Measurements from ENCODE around the gene BLACAT1.

BLACAT1 gene

GRCh38 chr1:205455581-205456382, at the start of gene BLACAT1:
Gene BLACAT1 (minus strand): TSS chr1:205456045.
- no peaks in the 10 kb centered on the region for H3K9me3 ChIP-seq (ENCODE audit: insufficient read depth, low read depth, low read length)
- H3K27ac ChIP-seq (ENCODE audit: low read length), result peak within 1 kb of the TSS; percentile 53
- peaks cover 31% of the 10 kb centered on the region for H3K4me1 ChIP-seq (ENCODE audit: insufficient read depth, low read length)
- peak within 1 kb of the TSS; percentile 95 for H3K4me3 ChIP-seq (ENCODE audit: low read length)
- peak within 1 kb of the TSS; percentile 95 for H3K9ac ChIP-seq (ENCODE audit: low read depth, low read length)
- H3K36me3 ChIP-seq (ENCODE audit: insufficient read depth, low read depth, low read length), result peaks cover 19% of the 10 kb centered on the region; the same call in 1 of the 2 replicates
- peaks cover 9% of the 10 kb centered on the region for H3K27me3 ChIP-seq (ENCODE audit: insufficient read depth, low read length)

DNA sequence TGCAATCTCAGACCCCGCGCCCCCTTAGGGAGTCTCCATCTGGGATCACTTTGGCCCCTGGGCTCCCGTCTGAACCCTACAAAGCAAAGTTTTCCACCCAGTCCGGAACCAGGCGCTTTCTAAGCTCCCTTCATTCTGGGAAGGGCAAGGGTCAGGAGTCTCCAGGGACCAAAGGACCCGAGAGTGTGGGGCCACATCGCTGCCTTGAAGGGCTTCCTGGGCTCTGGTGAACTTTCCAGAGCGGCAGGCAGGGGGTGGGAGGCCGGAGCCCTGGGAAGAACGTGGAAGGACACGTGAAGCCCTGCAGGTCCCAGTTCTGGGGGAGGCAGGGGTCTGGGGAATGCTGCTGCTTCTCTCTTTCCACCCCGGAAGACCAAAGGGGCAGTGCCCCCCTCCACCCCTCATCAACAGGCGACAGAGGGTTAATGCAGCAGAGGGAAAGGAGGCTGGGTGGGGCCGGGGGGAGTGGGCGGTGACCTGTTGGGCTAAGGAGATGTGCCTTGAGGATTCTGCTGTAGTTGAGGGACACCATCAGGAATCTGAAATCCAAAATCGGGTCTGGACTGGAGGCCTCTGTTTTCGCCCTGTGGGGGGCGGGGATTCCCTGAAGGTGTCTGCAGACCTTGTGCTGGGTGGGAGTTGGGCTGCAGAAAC, 49.4 kb upstream of the BLACAT1 start:
- H3K9me3 ChIP-seq (ENCODE audit: insufficient read depth, low read depth, low read length), result no peaks in the 10 kb centered on the region
- H3K27ac ChIP-seq (ENCODE audit: low read length), result peak overlapping the region; percentile 53
- H3K36me3 ChIP-seq (ENCODE audit: insufficient read depth, low read depth, low read length), result no peaks in the 10 kb centered on the region; the same call in 1 of the 2 replicates
- peaks cover 18% of the 10 kb centered on the region; the same call in 1 of the 2 replicates for H3K4me1 ChIP-seq (ENCODE audit: insufficient read depth, low read length)
- peak overlapping the region; percentile 94 for H3K9ac ChIP-seq (ENCODE audit: low read depth, low read length)
- H3K27me3 ChIP-seq (ENCODE audit: insufficient read depth, low read length), result no peaks in the 10 kb centered on the region
- H3K4me3 ChIP-seq (ENCODE audit: low read length), result peak overlapping the region; percentile 89

DNA sequence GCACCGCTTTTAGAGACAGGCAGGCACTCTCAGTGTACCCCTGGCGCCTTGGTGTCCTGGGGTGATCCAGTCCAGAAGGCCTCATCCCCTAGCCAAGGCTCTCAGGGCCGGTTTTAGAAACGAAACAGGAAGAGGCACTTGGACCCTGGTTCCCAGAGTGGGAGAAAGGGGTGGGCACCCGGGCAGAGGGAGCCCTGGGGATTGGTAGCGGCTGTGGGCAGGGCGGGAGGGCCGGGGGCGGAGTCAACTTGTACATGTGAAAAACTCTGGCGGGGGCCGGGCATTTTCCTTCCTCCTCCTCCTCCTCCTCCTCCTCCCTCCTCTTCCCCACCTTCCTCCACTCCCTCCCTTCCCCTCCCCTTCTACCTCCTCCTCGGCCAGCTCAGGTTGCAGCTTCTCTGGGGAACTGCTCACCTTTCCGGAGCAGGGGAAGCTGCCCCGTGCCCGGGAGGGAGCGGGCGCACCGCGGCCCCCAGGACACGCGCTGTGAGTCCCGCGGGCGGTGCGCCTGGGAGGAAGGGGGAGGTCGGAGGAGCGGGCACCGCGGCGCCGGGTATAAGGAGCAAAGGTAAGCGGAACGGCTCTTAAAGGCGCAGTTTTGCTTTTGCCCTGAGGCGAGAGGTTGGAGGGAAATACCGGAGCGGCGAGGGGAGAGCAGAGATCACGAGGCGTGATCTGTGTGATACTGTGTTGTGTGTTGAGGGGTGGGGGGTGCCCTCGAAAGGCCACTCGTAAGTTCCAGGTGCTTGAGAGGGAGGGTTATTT, 48.6 kb upstream of the BLACAT1 start, which contains the start of gene CDK18:
CDK18 (plus strand) TSS at position 359 of the 765 bp plus-strand sequence. CDS start 18,499 bp downstream, outside the sequence.
- H3K27ac ChIP-seq (ENCODE audit: low read length), result peak within 1 kb of the TSS; percentile 53
- H3K9me3 ChIP-seq (ENCODE audit: insufficient read depth, low read depth, low read length), result no peaks in the 10 kb centered on the region
- H3K9ac ChIP-seq (ENCODE audit: low read depth, low read length), result peak within 1 kb of the TSS; percentile 94
- H3K4me1 ChIP-seq (ENCODE audit: insufficient read depth, low read length), result peaks cover 20% of the 10 kb centered on the region; the same call in 1 of the 2 replicates
- peak within 1 kb of the TSS; percentile 89 for H3K4me3 ChIP-seq (ENCODE audit: low read length)
- no peaks in the 10 kb centered on the region for H3K27me3 ChIP-seq (ENCODE audit: insufficient read depth, low read length)
- no peaks in the 10 kb centered on the region; the same call in 1 of the 2 replicates for H3K36me3 ChIP-seq (ENCODE audit: insufficient read depth, low read depth, low read length)

GRCh38 chr1:205502992-205503391, 47.1 kb upstream of the BLACAT1 start:
- peaks cover 20% of the 10 kb centered on the region; the same call in 1 of the 2 replicates for H3K4me1 ChIP-seq (ENCODE audit: insufficient read depth, low read length)
- H3K9me3 ChIP-seq (ENCODE audit: insufficient read depth, low read depth, low read length), result no peaks in the 10 kb centered on the region
- no peak overlapping the region for H3K4me3 ChIP-seq (ENCODE audit: low read length)
- no peaks in the 10 kb centered on the region for H3K36me3 ChIP-seq (ENCODE audit: insufficient read depth, low read depth, low read length)
- no peaks in the 10 kb centered on the region for H3K27me3 ChIP-seq (ENCODE audit: insufficient read depth, low read length)
- no peak overlapping the region for H3K27ac ChIP-seq (ENCODE audit: low read length)
- H3K9ac ChIP-seq (ENCODE audit: low read depth, low read length), result no peak overlapping the region

GRCh38 chr1:205502111-205502810, 46.4 kb upstream of the BLACAT1 start:
- H3K9me3 ChIP-seq (ENCODE audit: insufficient read depth, low read depth, low read length), result no peaks in the 10 kb centered on the region
- H3K9ac ChIP-seq (ENCODE audit: low read depth, low read length), result no peak overlapping the region
- H3K27ac ChIP-seq (ENCODE audit: low read length), result no peak overlapping the region
- H3K4me1 ChIP-seq (ENCODE audit: insufficient read depth, low read length), result peaks cover 20% of the 10 kb centered on the region; the same call in 1 of the 2 replicates
- H3K27me3 ChIP-seq (ENCODE audit: insufficient read depth, low read length), result no peaks in the 10 kb centered on the region
- no peak overlapping the region for H3K4me3 ChIP-seq (ENCODE audit: low read length)
- no peaks in the 10 kb centered on the region for H3K36me3 ChIP-seq (ENCODE audit: insufficient read depth, low read depth, low read length)

GRCh38 chr1:205500240-205501233, 44.7 kb upstream of the BLACAT1 start:
- H3K4me1 ChIP-seq (ENCODE audit: insufficient read depth, low read length), result peaks cover 15% of the 10 kb centered on the region; the same call in 1 of the 2 replicates
- no peaks in the 10 kb centered on the region for H3K27me3 ChIP-seq (ENCODE audit: insufficient read depth, low read length)
- no peaks in the 10 kb centered on the region for H3K36me3 ChIP-seq (ENCODE audit: insufficient read depth, low read depth, low read length)
- no peaks in the 10 kb centered on the region for H3K9me3 ChIP-seq (ENCODE audit: insufficient read depth, low read depth, low read length)
- H3K4me3 ChIP-seq (ENCODE audit: low read length), result no peak overlapping the region
- no peak overlapping the region for H3K9ac ChIP-seq (ENCODE audit: low read depth, low read length)
- H3K27ac ChIP-seq (ENCODE audit: low read length), result no peak overlapping the region

DNA sequence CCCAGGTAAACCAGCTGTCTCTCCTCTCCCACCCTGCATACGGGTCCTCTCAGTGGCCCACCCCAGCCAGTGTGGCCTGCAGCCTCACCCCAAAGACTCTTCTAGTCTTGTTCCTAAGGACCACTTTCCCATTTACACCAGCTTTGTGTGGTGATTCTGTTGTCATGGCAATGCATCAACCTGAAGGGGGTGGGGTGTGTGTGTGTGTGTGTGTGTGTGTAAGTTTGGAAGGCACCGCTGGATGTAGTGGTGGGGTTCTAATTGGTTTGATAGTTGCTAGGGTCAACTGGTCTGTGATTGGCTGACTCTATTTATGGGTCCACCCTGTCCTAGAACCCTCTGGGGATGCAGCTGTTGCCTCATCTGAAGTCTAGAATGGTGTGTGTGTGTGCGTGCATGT, 43.9 kb upstream of the BLACAT1 start:
- no peak overlapping the region for H3K4me3 ChIP-seq (ENCODE audit: low read length)
- no peaks in the 10 kb centered on the region for H3K36me3 ChIP-seq (ENCODE audit: insufficient read depth, low read depth, low read length)
- H3K4me1 ChIP-seq (ENCODE audit: insufficient read depth, low read length), result peaks cover 19% of the 10 kb centered on the region; the same call in 1 of the 2 replicates
- no peak overlapping the region for H3K27ac ChIP-seq (ENCODE audit: low read length)
- no peaks in the 10 kb centered on the region for H3K9me3 ChIP-seq (ENCODE audit: insufficient read depth, low read depth, low read length)
- H3K9ac ChIP-seq (ENCODE audit: low read depth, low read length), result no peak overlapping the region
- H3K27me3 ChIP-seq (ENCODE audit: insufficient read depth, low read length), result no peaks in the 10 kb centered on the region

- H3K4me3 ChIP-seq (ENCODE audit: low read length), result no peak overlapping the region
- no peaks in the 10 kb centered on the region for H3K27me3 ChIP-seq (ENCODE audit: insufficient read depth, low read length)
- H3K36me3 ChIP-seq (ENCODE audit: insufficient read depth, low read depth, low read length), result no peaks in the 10 kb centered on the region
- no peak overlapping the region for H3K27ac ChIP-seq (ENCODE audit: low read length)
- H3K9me3 ChIP-seq (ENCODE audit: insufficient read depth, low read depth, low read length), result no peaks in the 10 kb centered on the region
- no peak overlapping the region for H3K9ac ChIP-seq (ENCODE audit: low read depth, low read length)
- H3K4me1 ChIP-seq (ENCODE audit: insufficient read depth, low read length), result peaks cover 25% of the 10 kb centered on the region; the same call in 1 of the 2 replicates
These were observed 41.5 kb upstream of the BLACAT1 start for GRCh38 chr1:205497351-205497750.

DNA sequence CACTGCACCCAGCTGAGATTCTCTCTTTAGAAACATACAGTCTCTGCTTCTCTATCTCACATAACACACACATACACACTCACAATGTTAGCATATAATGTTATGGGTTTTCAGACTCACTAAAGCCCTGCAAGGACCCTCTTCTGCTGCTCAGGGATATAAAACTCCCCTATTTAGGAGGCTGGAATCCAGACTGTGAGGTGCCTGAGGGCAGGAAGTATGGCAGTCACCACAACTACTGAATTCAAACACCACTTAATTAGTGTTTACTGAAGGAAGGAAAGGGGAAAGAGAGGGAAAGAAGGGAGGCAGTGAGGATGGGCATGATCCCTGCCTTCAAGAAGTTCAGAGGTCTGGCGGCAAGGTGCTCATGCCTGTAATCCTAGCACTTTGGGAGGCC, 40.8 kb upstream of the BLACAT1 start:
- Histone ChIP-seq H3K4me1 (ENCODE audit: insufficient read depth, low read length) (peaks cover 32% of the 10 kb centered on the region), H3K4me3 (ENCODE audit: low read length) (no peak overlapping the region)

DNA sequence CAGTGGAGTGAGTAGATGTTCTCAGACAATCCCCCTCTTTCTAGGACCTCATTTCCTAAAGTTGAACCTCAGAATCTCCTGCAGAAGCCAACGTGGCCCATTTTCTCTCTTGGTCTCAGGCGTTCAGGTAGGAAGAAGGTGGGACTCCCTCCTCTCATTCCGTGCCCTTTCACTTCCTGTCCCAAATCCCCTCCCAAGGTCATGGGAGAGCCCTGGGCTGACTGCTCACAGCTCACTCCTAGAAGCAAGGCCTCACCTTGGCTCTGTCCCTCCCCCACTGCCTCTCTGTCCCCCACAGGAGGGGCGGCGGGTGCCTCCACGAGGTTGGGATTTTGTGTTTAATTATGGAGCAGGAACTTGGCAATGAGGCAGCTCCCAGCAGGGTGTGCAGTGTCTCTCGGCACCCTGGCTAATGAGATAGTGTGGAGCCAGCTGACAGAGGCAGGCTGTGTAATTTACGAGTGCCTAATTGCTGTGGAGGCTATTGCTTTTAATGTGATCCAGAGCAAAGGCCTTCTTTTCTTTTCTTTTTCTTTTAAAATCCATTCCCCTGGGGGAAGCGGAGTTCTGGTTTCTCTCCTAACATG, 39.5 kb upstream of the BLACAT1 start:
- H3K36me3 ChIP-seq (ENCODE audit: insufficient read depth, low read depth, low read length), result no peaks in the 10 kb centered on the region
- no peaks in the 10 kb centered on the region for H3K9me3 ChIP-seq (ENCODE audit: insufficient read depth, low read depth, low read length)
- H3K4me1 ChIP-seq (ENCODE audit: insufficient read depth, low read length), result peaks cover 28% of the 10 kb centered on the region
- H3K4me3 ChIP-seq (ENCODE audit: low read length), result no peak overlapping the region
- H3K9ac ChIP-seq (ENCODE audit: low read depth, low read length), result no peak overlapping the region
- H3K27ac ChIP-seq (ENCODE audit: low read length), result no peak overlapping the region
- no peaks in the 10 kb centered on the region for H3K27me3 ChIP-seq (ENCODE audit: insufficient read depth, low read length)

More for the DNA sequence above, 40.8 kb upstream of the BLACAT1 start:
- H3K9me3 ChIP-seq (ENCODE audit: insufficient read depth, low read depth, low read length), result no peaks in the 10 kb centered on the region
- H3K9ac ChIP-seq (ENCODE audit: low read depth, low read length), result no peak overlapping the region
- no peak overlapping the region for H3K27ac ChIP-seq (ENCODE audit: low read length)
- no peaks in the 10 kb centered on the region for H3K36me3 ChIP-seq (ENCODE audit: insufficient read depth, low read depth, low read length)
- H3K27me3 ChIP-seq (ENCODE audit: insufficient read depth, low read length), result no peaks in the 10 kb centered on the region

Measured in iPS-20b (cell line).